ENCODE data around the gene CD2BP2.

CD2BP2 gene

DNA sequence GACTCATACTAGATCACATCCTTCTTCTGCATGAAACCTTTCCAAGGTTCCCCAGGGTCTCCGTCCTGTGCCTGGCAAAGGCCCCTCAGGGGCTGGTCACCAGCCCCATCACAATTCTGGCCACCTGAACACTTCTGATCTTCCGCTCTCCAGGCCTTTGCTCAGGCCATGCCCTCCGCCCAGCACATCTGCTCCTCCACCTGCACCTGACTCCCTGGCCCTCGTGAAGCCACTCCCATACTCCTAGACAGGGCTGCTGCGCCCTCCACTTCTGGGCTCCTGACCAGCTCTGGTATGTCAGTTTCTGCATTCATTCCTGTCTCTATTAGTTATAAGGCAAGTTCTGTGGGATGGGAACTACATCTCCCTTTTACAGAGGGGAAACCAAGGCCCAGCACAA, 17.6 kb upstream of the CD2BP2 start:
- ATAC-seq (ENCODE audit: insufficient read depth, low read depth) (no peak), DNase-seq (no peak)
- Histone ChIP-seq H3K4me3 (ENCODE audit: low read depth in 1 of 2, low read length in 2 of 2) (no peak overlapping the region), H3K4me2 (ENCODE audit: insufficient read depth, low read length) (no peak overlapping the region), H3K9me3 (ENCODE audit: insufficient read depth, low read length, severe bottlenecking) (no peaks in the 10 kb centered on the region), H3K4me1 (ENCODE audit: insufficient read depth, low read length) (peaks cover 45% of the 10 kb centered on the region), H3K36me3 (ENCODE audit: insufficient read depth, low read length) (peaks cover 4% of the 10 kb centered on the region), H3K79me2 (ENCODE audit: insufficient read depth, low read length) (peaks cover 36% of the 10 kb centered on the region), H3K27me3 (ENCODE audit: insufficient read depth, low read length, poor library complexity) (no peaks in the 10 kb centered on the region), H2AFZ (ENCODE audit: low read depth, low read length) (no peak overlapping the region), H4K20me1 (ENCODE audit: insufficient read depth, low read length) (peaks cover 17% of the 10 kb centered on the region), H3K9ac (ENCODE audit: low read depth, low read length) (no peak overlapping the region), H3K27ac (ENCODE audit: low read length) (no peak overlapping the region)
- TF ChIP-seq EZH2 (IDR thresholded peaks at IDR 0.05; ENCODE audit: borderline replicate concordance, low read depth, low read length, severe bottlenecking), result no peak
- TF ChIP-seq, protein P1, sequence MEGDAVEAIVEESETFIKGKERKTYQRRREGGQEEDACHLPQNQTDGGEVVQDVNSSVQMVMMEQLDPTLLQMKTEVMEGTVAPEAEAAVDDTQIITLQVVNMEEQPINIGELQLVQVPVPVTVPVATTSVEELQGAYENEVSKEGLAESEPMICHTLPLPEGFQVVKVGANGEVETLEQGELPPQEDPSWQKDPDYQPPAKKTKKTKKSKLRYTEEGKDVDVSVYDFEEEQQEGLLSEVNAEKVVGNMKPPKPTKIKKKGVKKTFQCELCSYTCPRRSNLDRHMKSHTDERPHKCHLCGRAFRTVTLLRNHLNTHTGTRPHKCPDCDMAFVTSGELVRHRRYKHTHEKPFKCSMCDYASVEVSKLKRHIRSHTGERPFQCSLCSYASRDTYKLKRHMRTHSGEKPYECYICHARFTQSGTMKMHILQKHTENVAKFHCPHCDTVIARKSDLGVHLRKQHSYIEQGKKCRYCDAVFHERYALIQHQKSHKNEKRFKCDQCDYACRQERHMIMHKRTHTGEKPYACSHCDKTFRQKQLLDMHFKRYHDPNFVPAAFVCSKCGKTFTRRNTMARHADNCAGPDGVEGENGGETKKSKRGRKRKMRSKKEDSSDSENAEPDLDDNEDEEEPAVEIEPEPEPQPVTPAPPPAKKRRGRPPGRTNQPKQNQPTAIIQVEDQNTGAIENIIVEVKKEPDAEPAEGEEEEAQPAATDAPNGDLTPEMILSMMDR (IDR thresholded peaks at IDR 0.05; ENCODE audit: borderline replicate concordance, extremely low read depth, low read length, poor library complexity, severe bottlenecking), result no peak

DNA sequence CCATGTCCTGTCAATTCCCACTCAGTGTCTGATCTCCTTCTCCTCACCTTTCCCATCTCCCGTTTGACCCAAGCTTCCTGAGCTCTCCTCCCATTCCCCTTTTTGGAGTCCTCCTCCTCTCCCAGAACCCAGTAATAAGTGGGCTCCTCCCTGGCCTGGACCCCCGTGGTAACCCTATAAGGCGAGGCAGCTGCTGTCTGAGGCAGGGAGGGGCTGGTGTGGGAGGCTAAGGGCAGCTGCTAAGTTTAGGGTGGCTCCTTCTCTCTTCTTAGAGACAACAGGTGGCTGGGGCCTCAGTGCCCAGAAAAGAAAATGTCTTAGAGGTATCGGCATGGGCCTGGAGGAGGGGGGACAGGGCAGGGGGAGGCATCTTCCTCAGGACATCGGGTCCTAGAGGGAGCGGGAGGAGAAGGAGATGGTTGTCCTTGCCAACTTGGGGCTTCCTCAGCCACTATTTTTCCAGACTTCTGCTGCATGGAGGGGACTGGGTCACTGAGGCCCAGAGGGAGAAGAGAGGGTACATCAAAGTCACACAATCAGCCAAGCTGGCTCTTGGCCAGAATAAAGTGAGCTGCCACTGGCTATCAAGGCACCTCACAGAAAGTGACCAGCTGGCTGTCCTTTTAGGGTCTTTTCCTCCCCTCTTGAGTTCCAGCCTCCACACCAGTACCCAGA, 17.1 kb upstream of the CD2BP2 start:
- DNase-seq, result no peak
- Histone ChIP-seq H3K27me3 (ENCODE audit: insufficient read depth, low read length, poor library complexity) (no peaks in the 10 kb centered on the region), H3K36me3 (ENCODE audit: insufficient read depth, low read length) (peaks cover 10% of the 10 kb centered on the region), H3K9me3 (ENCODE audit: insufficient read depth, low read length, severe bottlenecking) (no peaks in the 10 kb centered on the region), H4K20me1 (ENCODE audit: insufficient read depth, low read length) (peaks cover 23% of the 10 kb centered on the region), H3K4me2 (ENCODE audit: insufficient read depth, low read length) (peak overlapping the region; percentile 71), H3K9ac (ENCODE audit: low read depth, low read length) (peak overlapping the region; percentile 64; the same call in 1 of the 2 replicates), H3K27ac (ENCODE audit: low read length) (peak overlapping the region; percentile 82), H3K79me2 (ENCODE audit: insufficient read depth, low read length) (peaks cover 38% of the 10 kb centered on the region), H2AFZ (ENCODE audit: low read depth, low read length) (peak overlapping the region; percentile 52), H3K4me1 (ENCODE audit: insufficient read depth, low read length) (peaks cover 45% of the 10 kb centered on the region), H3K4me3 (ENCODE audit: low read depth in 1 of 2, low read length in 2 of 2) (peak overlapping the region in 1 of 2 experiments; percentile 56; a peak in 2 of 4 replicates)
- ATAC-seq (ENCODE audit: insufficient read depth, low read depth), result no peak
- TF ChIP-seq EZH2 (IDR thresholded peaks at IDR 0.05; ENCODE audit: borderline replicate concordance, low read depth, low read length, severe bottlenecking), result no peak
- TF ChIP-seq, protein P1 (IDR thresholded peaks at IDR 0.05; ENCODE audit: borderline replicate concordance, extremely low read depth, low read length, poor library complexity, severe bottlenecking), result no peak

DNA sequence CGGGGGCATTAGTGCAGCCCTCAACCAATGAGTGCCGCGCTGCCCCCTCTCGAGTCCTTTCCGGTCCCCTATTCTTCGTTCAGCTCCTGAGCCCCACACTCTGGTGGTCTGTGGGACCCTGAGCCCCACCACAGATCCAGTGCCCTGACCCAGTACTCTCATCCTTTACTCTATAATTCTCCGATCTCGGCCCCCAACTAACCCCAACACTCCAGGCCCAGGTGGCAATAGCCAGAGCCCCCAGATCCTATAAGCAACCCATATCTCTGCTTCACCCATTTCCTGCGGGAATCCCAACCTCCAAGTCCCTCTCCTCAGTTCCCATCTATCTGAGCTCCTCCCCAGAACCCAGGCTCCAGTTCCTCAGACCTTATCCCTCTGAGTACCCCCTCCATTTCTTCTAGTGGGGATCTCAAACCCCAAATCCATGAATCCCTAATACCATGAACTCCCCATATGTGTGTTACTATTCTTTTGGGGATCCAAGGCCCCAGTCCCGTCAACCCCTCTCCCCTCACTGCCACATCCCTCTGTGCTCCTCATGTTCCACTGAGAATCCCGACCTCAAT, 16.2 kb upstream of the CD2BP2 start:
- H3K4me1 ChIP-seq (ENCODE audit: insufficient read depth, low read length), result peaks cover 45% of the 10 kb centered on the region

More for the DNA sequence above, 16.2 kb upstream of the CD2BP2 start:
- peak overlapping the region; percentile 52 for H2AFZ ChIP-seq (ENCODE audit: low read depth, low read length)
- H4K20me1 ChIP-seq (ENCODE audit: insufficient read depth, low read length), result peaks cover 24% of the 10 kb centered on the region
- no peaks in the 10 kb centered on the region for H3K9me3 ChIP-seq (ENCODE audit: insufficient read depth, low read length, severe bottlenecking)
- peak overlapping the region; percentile 71 for H3K4me2 ChIP-seq (ENCODE audit: insufficient read depth, low read length)
- H3K9ac ChIP-seq (ENCODE audit: low read depth, low read length), result peak overlapping the region; percentile 64
- no peak for TF ChIP-seq EZH2 (IDR thresholded peaks at IDR 0.05; ENCODE audit: borderline replicate concordance, low read depth, low read length, severe bottlenecking)
- TF ChIP-seq, protein P1 (IDR thresholded peaks at IDR 0.05; ENCODE audit: borderline replicate concordance, extremely low read depth, low read length, poor library complexity, severe bottlenecking), result peak; percentile 1
- peak overlapping the region; percentile 82 for H3K27ac ChIP-seq (ENCODE audit: low read length)
- peaks cover 39% of the 10 kb centered on the region for H3K79me2 ChIP-seq (ENCODE audit: insufficient read depth, low read length)
- DNase-seq, result no peak
- no peak for ATAC-seq (ENCODE audit: insufficient read depth, low read depth)
- H3K4me3 ChIP-seq (ENCODE audit: low read depth in 1 of 2, low read length in 2 of 2), result peak overlapping the region; percentile 20 to 56; a peak in 3 of 4 replicates
- H3K27me3 ChIP-seq (ENCODE audit: insufficient read depth, low read length, poor library complexity), result no peaks in the 10 kb centered on the region
- H3K36me3 ChIP-seq (ENCODE audit: insufficient read depth, low read length), result peaks cover 17% of the 10 kb centered on the region

Measured in DND-41 (cell line).